ENCODE data around the gene CDCA4.

Gene CDCA4

DNA sequence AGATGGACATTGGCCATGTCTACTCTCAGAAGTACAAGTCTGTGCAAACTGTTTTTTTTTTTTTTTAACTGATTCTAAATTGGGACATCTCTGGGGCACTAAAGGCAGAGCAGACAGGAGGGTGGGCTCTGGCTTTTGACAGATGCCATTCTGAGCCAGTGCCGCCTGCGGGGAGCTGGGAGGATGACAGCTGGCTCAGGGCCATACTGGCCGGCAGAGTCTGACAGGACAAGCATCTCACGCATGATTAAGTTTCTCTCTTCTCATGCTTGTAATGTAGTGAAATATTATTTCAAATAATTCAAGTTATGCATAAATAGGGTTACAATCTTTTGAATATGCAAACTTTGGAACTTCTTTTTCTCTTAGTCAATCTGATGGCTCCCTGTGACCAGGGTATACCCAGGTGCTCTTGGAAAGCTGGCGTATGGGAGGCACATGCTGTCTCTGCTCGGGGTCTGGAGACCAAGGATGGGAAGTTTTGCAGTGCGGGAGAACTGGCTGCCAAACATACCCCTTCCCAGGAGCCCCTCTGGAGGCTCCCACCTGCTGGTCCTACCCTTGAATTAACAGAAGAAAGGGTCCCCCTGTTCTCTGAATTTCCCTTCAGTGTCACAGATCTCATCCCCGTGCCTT, 7.6 kb downstream of the CDCA4 start:
- peak; percentile 57 for DNase-seq (ENCODE audit: low spot score)

DNA sequence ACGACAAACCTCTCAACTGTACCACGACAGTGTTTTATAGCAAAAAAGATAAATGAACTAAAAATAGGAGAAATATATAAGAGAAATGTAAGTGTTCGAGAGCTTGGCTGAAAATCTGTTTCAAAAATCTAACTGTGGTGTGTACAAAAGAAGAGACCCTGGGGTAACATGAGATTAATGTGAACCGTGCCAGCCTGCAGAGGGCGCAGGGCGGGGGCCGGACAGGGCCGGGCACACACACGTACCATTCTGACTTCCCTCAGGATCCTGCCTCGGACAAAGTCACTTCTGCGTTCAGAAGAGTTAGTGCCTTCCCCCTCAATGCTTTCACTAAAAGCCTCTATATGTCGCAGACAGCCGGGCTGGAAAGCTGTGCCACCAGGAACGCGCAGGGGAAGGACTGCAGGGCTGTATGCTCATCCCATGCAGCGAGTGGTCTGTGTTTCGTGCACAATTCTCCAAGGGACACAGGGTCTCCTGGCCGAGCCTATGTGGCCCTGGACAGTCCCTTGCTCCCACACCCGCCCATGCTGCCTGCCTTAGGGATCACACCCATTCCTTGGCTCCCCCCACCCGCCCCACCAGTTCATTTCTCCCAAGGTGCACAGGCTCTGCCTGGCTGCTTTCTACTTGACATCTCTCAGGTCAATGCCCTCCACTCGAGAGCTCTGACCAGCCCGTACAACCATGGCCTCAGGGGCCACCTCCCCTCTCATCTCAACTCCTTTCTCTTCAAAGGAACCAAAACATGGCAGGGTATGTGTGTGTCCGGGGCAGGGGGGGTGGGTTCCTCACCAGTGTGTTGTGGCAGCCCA, 8.5 kb downstream of the CDCA4 start:
- DNase-seq (ENCODE audit: low spot score): peak; percentile 45

DNA sequence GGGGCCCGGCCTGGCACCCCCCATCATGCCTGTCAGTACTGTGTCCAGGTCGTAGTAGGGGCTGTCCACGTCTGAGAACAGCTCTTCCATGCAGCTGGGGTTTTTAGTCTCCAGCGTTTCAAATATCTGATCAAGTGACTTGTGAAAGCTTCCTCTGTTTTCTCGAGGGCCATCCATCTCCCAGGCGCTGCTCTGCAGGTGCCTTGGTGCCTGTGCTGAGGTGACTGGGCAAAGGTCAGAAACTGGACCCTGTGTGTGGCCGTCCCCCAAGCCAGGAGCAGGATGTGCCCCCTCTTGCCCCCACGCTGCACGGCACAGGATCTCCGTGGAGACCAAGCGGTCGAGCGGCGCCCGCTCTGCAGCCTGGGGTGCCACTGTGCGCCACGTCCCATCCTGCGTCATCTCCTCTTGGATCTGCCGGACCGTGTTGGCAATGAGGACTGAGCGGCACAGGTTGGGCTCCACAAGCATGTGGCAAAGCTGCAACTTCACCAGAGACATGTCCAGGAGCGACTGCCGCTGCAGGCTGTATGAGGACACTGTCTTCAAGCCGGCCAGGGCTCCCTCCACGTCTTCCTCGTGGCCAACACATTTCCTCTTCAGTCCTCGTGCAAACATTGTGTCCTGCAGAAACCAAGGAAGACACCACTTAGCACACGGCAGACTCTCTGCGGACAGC, 9.4 kb downstream of the CDCA4 start:
- no peak for DNase-seq (ENCODE audit: low spot score)

DNA sequence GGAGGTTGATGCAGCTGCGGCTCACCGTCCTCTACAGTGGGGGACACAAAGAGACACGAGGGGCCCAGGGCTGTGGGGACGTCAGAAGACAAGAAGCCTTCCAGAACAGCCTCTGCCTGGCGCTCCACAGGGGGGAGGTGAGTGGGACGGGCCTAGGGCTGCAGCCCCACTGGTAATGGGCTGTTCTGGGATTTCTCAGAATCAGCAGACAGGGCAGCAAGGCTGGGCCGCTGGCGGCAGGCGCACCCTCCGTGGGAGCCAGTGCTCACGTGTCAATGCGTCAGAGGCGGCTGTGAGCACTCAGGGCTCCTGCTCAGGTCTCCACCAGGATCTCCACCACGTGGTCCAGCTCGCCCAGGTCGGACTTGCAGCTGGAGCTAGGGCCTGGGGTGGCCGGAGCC, 10.0 kb downstream of the CDCA4 start:
- DNase-seq (ENCODE audit: low spot score): no peak

DNA sequence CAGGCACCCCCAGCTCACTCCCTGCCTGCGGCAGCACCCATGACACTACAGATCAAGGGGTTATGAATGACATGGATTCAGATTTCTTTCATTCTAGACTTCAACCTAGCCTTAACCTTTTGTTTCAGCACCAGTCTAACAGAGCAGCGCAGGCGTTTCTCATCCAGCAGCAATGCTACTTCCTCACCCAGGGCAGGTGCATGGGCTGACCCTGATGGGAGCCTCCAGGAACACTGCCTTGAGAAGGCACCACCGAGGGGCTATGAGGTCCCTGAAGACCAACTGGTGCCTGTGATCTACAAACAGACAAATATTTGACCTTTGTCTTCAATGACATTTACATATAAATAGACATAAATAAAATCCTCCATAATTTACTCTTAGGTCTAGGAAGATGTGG, 10.8 kb downstream of the CDCA4 start:
- no peak for DNase-seq (ENCODE audit: low spot score)

DNA sequence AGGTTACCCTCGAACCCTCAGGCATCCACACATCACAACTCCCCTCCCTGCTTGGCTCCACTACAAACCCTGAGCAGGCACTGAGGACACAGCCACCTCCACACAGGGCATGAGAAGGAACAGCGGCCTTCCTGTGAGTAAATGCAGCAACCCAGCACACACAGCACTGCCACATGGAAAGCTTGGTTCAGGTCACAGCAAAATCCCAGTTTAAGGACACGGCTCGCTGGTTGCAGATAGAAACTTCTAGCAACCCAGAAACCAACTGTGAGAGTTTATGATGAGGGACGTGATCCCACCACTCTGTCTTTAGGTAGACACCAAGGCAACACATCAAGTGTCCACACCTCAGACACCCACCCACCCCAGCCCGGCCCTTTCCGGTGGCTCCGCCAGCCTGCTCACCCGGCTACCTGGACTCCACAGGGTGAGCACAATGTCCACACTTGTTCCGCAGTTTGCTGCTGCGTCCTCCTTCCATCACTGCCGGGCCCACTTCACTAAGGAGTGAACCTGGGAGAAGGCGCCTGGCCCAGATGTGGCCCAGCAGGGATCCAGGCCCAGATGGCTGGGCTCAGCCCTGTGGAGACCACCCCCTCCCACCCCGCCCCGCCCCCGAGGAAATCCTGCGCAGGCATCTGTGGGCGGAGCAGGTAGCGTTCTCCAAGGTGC, 13.2 kb downstream of the CDCA4 start:
- no peak for DNase-seq (ENCODE audit: low spot score)

DNA sequence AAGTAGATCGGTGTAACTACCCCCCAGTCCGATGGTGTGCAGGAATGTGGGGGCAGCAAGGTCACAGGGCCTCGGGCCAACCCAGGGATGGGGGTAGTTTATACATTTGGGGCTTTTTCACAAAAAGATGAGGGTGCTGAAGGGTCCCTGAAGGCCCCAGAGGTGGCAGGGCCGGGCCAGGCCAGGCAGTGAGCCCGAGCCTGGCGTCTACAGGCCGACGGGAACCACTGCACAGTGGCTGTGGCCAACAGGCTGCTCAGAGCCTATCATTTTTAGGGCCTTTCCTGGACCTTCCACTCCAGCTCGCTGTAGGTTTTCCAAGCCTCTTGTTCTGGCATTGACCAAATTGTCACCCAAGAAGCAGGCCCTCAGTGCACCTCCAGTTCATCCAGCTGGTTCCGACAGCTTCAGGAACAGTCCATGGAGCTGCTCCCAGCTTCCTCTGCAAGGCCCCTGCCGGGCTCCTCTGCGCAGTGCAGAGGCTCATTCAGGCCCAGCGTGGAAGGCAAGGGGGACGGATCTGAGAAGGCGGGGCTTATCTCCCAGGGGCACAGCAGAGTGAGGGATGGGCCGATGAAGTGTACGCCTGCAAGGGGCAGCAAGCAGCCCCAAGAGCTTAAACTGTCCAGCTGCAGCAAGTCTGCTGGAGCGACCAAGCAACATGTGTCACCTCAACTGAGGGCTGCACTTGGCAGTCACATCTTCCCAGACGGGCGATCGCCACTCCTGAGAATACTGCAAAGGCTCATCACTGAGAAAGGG, 13.9 kb downstream of the CDCA4 start:
- no peak for DNase-seq (ENCODE audit: low spot score)

DNA sequence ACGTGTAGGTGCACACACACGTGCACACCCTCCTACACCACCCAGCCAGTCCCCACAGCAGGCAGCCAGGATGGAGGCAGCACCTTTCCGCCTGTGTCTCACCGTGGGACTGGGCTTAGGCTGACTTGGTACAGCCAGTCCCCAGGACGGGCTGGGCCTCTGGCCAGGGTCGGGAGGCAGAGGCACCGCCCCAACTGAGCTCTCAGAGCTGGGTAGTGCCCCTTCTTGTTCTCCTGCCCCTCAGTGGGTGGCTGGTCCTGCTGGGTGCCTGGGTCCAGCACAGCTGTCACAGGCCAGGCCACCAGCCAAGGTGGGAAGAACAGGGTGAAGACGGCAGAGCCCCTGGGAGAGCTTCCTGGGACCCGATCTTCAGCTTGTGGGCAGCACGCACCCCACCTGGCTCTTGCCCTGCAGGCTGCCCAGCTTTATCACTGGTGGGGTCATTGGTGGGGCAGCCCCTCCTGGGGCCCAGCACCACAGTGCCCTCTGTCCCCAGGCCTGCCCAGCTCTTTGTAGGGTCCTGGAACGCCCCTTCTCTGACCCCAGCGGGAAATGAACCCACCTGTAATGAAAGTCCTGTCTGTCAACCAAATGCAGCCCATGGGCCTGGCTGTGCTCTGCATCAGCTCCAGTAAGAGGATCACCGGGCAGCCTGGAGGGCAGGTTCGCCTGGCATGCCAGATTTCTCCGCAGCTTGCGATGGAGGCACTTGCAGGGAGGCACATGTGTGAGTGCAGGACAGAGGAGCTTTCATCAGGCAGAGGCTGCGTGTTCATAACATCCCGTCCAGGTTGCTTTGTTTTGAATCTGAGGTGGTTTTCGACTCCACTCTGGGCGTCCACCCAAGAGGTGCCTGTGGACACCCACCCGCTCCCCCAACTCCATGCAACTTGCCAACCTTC, 14.7 kb downstream of the CDCA4 start:
- DNase-seq (ENCODE audit: low spot score): no peak

DNA sequence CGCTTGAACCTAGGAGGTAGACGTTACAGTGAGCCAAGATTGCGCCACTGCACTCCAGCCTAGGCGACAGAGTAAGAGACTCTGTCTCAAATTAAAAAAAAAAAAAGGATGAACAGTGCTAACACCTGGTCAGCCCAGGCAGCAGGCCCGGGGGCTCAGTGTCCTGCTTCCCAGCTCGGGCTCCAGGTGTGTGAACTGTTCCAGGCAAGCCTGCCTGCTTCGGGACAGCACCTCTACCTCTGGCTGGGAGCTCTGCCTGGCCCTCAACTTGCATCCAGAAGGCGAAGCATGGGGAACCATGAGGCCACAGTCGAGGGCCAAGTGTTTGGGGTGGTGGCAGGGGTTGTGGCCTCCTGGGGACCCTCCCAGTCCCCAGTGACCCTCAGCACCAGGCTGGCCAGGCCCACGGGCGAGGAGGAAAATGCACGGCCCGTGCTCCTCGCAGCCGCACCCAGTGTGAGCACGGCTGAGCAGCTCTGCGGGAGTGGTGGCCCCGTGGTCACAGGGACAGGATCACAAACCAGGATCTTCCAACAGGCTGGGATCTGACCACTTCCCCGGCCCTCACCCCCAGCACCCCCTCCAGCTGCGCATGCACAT, 15.5 kb downstream of the CDCA4 start:
- no peak for DNase-seq (ENCODE audit: low spot score)

DNA sequence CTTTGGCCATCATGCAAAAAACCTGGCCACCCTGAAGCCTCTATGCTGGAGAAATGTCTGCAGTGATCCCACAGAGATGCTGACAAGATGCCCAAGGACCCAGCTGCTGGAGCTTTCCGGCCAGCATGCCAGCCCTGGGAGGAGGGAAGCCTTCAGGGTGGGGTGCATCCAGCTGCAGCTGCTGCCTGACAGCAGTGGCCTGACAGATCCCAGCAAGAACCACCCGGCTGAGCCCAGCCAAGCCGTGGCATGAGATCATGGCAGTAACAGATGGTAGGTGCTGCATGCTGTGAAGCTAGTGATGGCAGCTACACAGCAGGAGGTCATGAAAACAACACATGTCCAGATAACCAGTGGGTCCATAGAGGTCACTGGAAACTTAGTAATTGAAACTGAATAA, 21.5 kb downstream of the CDCA4 start:
- DNase-seq (ENCODE audit: low spot score): no peak

DNA sequence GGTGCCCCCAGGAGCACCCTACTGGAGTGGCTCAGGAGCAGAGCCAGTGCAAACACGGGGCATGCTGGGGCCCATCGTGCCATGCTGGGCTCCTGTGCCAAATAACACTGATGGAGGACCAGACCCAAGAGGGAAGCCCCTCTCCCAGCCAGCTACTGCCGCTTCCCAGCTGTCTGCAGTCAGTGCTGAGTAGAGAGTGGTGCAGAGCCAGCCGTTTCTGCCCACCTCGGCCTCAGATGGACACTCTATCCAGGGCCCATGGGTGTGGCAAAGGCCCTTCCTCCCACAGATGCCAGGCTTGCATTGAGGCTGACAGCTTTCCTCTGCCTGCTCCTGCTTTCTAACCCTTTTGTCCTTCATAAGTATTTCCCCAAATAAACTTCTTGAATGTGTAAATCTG, 22.1 kb downstream of the CDCA4 start:
- no peak for DNase-seq (ENCODE audit: low spot score)

DNA sequence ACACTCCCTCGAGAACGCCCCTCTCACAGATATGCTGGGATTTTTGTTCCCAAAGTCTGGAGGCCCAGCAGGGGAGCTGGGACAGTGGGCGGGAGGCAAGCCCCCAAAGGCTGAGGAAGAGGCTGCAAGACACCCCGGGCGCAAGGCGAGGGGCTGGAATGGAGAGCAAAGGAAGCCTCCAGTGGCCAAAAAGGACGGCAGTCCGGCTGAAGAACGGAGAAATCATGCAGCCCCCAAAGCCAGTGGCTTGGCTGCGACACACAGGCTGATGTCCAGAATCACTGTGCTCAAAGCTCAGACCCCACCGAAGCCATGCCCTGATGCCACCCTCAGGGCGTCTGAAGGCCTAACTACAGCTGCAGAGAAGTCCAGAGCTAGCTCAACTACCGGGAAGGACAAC, 24.4 kb downstream of the CDCA4 start:
- DNase-seq (ENCODE audit: low spot score): no peak

DNA sequence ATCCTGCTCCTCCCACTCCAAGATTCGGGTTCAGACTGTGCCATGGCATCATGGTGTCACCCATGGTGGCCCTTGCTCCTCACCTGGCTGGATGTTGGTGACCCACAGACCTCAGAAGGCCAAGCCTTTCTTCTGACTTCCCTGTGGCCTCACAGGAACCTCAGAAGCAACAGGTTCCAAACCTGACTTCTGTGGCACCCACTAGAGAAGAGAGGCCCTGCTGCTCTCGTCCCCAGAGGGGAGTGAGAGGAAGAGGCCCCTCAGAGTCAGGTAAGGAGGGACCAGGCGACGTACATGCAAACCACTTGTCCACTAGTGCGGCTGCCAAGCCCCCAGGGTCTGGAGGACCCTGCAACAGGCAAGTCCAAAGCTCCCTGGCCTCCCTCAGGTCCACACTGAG, 24.9 kb downstream of the CDCA4 start:
- no peak for DNase-seq (ENCODE audit: low spot score)

DNA sequence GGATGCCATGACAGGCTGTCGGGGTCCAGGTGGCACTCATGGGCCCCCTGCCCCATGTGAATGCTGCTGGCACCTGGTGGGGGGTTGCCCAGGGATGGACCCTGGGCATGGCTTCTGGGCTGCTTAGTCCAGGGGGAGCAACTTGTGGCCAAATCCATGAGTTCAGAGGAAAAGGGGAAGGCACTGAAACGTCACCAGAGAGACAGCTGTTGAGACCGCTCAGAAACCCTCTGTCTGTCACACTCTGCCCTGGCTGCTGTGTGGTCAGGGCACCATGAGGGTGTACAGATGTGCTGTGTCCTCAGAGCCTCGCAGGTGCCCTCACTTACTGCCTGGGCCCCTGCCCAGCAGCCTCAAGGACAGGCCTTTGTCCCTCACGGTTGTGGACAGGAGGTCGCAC, 25.9 kb downstream of the CDCA4 start:
- no peak for DNase-seq (ENCODE audit: low spot score)

DNA sequence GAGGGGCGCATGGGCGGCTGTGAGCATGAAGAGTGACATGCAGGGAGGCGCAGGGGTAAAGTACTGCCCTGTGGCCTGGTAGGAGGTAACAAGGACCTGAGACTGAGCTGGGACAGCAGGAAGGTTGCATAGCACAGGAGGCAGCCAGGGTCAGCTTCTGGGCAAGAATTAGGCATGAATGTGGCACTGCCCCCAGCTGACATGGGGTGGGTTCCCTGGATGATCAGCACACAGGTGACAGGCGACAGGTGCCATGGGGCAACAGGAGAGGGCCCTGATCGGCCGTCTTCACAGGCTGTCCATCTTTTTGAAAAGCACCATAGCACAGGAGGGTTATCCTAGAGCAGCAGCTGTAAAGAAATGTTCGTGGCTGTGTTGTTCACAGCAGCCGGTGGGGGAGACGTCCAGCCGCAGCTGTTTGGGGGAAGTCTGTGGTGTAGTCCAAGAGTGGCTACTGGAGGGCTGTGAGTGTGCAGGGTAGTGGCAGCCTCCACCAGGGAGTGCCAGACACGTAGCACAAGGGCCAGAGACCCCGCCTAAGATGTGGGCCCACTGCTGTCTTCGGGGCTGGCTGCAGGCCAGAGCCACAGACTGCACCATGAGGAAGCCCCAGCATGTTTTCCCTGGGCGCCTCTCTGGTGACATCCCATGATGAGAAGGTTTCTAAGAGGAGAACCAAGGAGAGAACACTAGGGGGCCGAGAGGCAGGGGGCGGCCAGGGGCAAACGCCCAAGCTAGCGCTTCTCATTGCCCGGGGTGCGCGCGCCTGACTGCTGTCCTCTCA, 26.9 kb downstream of the CDCA4 start:
- DNase-seq (ENCODE audit: low spot score): no peak

DNA sequence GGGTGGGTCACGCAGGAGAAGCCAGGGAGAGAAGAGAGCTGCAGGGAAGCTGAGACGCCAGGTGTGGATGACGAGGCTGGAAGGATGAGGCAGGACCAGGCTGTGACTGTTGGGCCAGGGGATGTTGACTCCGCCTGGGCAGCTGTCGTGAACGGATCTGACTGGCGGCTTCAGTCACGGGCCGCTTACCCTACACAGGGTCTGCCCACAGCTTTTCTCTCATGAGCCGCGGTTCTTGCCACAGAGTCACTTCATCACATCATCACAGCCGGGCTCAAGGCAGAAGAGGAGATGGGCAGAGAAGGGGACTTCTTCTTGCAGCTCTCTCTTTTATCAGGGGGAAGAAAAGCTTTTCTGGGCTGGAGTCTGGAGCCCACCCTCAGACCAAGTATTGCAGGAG, 27.6 kb downstream of the CDCA4 start:
- DNase-seq (ENCODE audit: low spot score): no peak

DNA sequence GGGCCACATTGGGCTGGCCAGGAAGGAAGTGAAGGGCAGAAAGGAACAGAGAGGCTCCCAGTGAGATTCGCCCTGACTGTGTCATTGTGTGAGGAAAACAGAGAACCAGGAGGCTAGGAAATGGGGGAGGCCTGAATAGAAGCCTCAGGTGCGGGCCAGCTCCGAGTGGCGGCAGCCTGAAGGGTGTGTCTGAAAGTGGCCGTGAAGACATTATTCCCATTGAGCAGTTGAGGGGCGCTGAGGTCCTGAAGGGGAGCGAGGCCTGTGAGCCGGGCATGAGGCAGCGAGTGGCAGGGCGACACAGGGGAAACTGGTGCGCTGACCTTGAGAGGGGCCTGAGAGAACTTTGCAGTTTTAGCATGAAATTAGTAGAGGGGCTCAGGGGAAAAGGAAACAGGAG, 28.4 kb downstream of the CDCA4 start:
- DNase-seq (ENCODE audit: low spot score): no peak

DNA sequence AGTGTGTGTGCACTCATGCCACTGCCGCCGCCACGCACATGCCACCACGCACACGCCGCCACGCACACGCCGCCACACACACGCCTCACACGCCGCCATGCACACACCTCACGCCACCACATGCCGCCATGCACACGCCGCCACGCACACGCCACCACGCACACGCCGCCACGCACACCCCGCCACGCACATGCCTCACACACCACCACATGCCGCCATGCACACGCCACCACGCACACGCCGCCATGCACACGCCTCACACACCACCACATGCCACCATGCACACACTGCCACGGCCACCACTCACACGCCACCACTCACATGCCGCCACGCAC, 29.0 kb downstream of the CDCA4 start:
- no peak for DNase-seq (ENCODE audit: low spot score)

DNA sequence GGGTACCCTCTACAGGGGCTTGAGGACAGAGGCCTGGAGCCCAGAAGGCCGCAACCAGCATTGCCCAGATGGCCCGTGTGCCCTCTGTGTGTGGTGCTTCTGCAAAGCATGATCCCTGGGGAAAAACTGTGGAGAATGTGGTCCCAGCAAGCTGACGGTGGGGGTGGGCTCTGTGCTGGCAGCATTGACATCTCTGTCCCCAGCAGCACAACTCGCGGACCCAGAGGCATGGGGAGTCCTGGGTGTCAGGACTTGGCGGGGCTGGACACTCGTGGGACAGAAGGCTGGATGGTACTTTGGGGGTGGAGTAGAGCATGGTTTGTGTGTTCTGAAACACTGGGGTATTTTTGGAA, 31.0 kb downstream of the CDCA4 start:
- DNase-seq (ENCODE audit: low spot score): no peak
